Pancreas (tissue), 10 donors: ENCODE results near the gene THSD4. TPM values are rescaled to one million over a fixed set of nuclear protein-coding genes. Genes with fewer than 3 reads are reported as not detected.

Experiments
- ATAC-seq, 4 donors: fragments of 200-7000 bp; cut with Tn5 transposase; one replicate each; pipeline versions ENCODE4 v1.8.0 to v1.9.1; 2020; ENCODE audit warnings: mild to moderate bottlenecking in 4 of 4, moderate library complexity in 4 of 4
- DNase-seq, 6 donors: peaks; one replicate each; pipeline ENCODE4 v3.0.0-alpha.2; 2020
- FAIRE-seq: peaks from 2 replicates; lab custom pipeline; 2012; peaks lifted over from hg19 to GRCh38; lab: Jason Lieb, UNC
- H3K27ac ChIP-seq, 4 donors: fragments of 200-600 bp; sonication (generic); 1 replicate in 3 of 4; 2 replicates in 1 of 4; pipeline versions ENCODE4 v1.5.0 to v1.8.0; 2020
- H3K27me3 ChIP-seq, 4 donors: fragments of 200-600 bp; one replicate each; pipeline ENCODE4 v1.8.0; 2021
- H3K36me3 ChIP-seq, 3 donors: fragments of 200-600 bp; sonication (generic) in 1 of 3; one replicate each; pipeline versions ENCODE4 v1.5.0 to v1.8.0; 2020 to 2021
- H3K4me1 ChIP-seq, 3 donors: fragments of 200-600 bp; one replicate each; pipeline ENCODE4 v1.8.0; 2021
- H3K4me3 ChIP-seq, 4 donors: fragments of 200-600 bp; sonication (generic) in 2 of 4; one replicate each; pipeline versions ENCODE4 v1.5.0 to v1.8.0; 2020 to 2021
- H3K9me3 ChIP-seq, 4 donors: fragments of 200-600 bp; one replicate each; pipeline ENCODE4 v1.8.0; 2021
- WGBS, 2 donors: extraction: QIAGEN DNeasy Blood & Tissue Kit; methylation state at CpG; one replicate each; pipeline ENCODE4 v1.1.7; 2013; 5-methylcytosine and 5-hydroxymethylcytosine counted together
- intact Hi-C, 3 donors: fragments of 100-400 bp; cut with DNase I; formaldehyde crosslinking; loops; one replicate each; pipeline versions ENCODE4 v1.11.1 to v1.14.2; 2022
- polyA plus RNA-seq, 2 donors: library from polyadenylated mRNA; stranded (reverse); fragments of 200-250 nt; gene quantifications; one replicate each; pipeline ENCODE4 v1.2.3, GENCODE V29; 2013
- total RNA-seq, 6 donors: library from RNA; stranded (reverse); fragmentation: NEBNext Ultra II Directional in 4 of 6; extraction: Animal tissue kit (Norgen Biotek cat#: 25700) in 4 of 6; gene quantifications; one replicate each; pipeline versions ENCODE4 v1.2.1 to v1.2.4, GENCODE V29; 2021 to 2023
- TF ChIP-seq, protein P1 (sequence below), 4 donors: fragments of 200-600 bp; sonication (generic) in 3 of 4; IDR thresholded peaks; one replicate each; pipeline versions ENCODE4 v1.5.0 to v1.8.0; 2021; ENCODE audit warnings: antibody characterized with exemption in 4 of 4
- donor health status: healthy with polysubstance abuse.
- donor health status: DM: no; HTN: no; CAD: no; lungs with moderate emphysema.
- donor health status: DM: no; HTN: no; CAD: no.
- donor health status: control.
- donor health status: control.
- donor health status: Bipolar disorder and iron deficiency.
- donor health status: DM: yes; HTN: yes; CAD: no.
- donor health status: DM: no; HTN: no; CAD: no.
- donor health status: DM: no; HTN: no; CAD: no.
- donor health status: DM: yes; HTN: yes; CAD: no.

The THSD4 gene
- total and polyA plus RNA-seq, 8 donors: 6.0 to 17.8 (median 13.3) TPM

DNA sequence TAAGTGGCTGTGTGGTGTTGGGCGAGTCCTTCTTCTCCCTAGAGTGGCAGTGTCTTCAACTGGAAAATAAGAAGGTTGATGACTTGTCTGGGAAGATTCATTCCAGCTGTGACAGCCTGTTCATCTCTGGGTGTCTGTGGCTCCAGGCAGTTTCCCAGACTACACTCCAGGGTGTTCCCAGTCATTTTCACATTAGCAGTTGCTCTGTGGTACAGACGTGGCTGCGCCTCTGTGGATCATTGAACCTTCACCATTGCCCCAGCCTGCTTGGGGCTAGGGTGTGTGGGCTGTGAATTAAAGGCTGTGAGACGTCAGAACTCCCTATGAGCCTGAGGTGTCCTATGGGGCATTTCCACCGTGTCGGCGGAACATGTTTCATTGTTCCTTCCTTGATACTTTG lies 455.5 kb downstream of the THSD4 start:
- WGBS, 2 donors: 84 to 89% methylated on average over 7 of the region's 7 CpGs
- Histone ChIP-seq H3K9me3 (no peaks in the 10 kb centered on the region), H3K27me3 (no peaks in the 10 kb centered on the region), H3K4me3 (no peak overlapping the region), H3K36me3 (no peaks in the 10 kb centered on the region), H3K4me1 (no peaks in the 10 kb centered on the region), H3K27ac (no peak overlapping the region)
- TF ChIP-seq, protein P1, sequence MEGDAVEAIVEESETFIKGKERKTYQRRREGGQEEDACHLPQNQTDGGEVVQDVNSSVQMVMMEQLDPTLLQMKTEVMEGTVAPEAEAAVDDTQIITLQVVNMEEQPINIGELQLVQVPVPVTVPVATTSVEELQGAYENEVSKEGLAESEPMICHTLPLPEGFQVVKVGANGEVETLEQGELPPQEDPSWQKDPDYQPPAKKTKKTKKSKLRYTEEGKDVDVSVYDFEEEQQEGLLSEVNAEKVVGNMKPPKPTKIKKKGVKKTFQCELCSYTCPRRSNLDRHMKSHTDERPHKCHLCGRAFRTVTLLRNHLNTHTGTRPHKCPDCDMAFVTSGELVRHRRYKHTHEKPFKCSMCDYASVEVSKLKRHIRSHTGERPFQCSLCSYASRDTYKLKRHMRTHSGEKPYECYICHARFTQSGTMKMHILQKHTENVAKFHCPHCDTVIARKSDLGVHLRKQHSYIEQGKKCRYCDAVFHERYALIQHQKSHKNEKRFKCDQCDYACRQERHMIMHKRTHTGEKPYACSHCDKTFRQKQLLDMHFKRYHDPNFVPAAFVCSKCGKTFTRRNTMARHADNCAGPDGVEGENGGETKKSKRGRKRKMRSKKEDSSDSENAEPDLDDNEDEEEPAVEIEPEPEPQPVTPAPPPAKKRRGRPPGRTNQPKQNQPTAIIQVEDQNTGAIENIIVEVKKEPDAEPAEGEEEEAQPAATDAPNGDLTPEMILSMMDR (IDR thresholded peaks at IDR 0.05): no peak
- FAIRE-seq (no peak), ATAC-seq (no peak), DNase-seq (no peak)
- intact Hi-C loops: no loop called here

DNA sequence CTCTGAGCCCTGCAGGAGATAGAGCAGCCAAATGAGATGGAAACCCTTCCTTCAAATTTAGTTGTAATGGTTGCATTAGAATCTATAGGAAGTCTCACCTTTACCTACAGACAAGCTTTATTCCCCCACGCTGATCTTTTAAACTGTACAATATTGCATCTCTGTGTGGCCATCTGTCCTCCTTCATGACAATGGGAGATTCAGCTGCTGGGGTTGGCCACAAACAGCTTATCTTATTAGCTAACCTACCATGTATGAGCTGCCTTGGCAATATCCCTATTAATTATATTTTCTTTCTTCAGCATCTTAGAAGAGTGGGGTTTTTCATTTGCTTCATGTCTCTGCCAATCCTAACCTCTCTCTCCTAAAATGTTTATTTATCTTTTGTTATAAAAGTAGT lies 456.4 kb downstream of the THSD4 start:
- DNase-seq (no peak), FAIRE-seq (no peak), ATAC-seq (no peak)
- TF ChIP-seq, protein P1 (IDR thresholded peaks at IDR 0.05): no peak
- Histone ChIP-seq H3K27me3 (no peaks in the 10 kb centered on the region), H3K4me3 (no peak overlapping the region), H3K36me3 (no peaks in the 10 kb centered on the region), H3K4me1 (no peaks in the 10 kb centered on the region), H3K27ac (no peak overlapping the region), H3K9me3 (no peaks in the 10 kb centered on the region)
- intact Hi-C loops: no loop called here
- 82 to 96% methylated on average over 1 of the region's 1 CpG for WGBS, 2 donors

DNA sequence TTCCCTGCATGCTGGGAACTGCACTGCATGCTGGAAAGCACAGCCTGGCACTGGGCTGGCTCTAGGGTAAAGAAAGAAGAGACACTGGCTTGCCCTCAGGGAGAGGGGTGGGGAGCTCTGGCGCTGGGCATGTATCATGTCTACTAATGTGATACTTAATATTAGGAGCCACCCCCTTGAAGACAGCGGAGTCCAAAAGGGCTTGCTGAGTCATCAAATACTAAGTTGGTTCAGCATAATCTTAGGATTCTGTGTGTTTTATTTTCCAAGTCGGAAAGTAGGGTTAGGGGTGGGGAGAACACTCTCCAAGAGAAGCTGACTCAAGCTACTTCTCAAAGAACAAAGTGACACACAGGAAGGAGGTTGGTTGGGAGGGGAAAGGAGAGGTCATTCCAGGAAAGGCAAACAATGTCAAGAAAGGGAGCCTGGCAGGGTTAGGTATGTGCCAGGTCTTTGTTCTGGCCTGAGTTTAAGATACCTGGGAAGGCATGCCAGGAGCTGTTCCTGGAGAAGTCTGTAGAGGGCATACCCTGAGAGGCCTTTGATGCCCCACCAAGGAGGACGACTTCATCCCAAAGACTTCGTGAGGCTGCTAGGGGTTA lies 457.3 kb downstream of the THSD4 start:
- Histone ChIP-seq H3K36me3 (no peaks in the 10 kb centered on the region), H3K4me3 (no peak overlapping the region), H3K27me3 (no peaks in the 10 kb centered on the region), H3K27ac (no peak overlapping the region), H3K4me1 (no peaks in the 10 kb centered on the region), H3K9me3 (no peaks in the 10 kb centered on the region)
- FAIRE-seq (no peak), ATAC-seq (peak; percentile 37 to 79 (median 70)), DNase-seq (peak in 2 of 6 donors; percentile 7 to 13)
- 53 to 54% methylated on average over 5 of the region's 5 CpGs for WGBS, 2 donors
- TF ChIP-seq, protein P1 (IDR thresholded peaks at IDR 0.05): no peak
- intact Hi-C loops: no loop called here

DNA sequence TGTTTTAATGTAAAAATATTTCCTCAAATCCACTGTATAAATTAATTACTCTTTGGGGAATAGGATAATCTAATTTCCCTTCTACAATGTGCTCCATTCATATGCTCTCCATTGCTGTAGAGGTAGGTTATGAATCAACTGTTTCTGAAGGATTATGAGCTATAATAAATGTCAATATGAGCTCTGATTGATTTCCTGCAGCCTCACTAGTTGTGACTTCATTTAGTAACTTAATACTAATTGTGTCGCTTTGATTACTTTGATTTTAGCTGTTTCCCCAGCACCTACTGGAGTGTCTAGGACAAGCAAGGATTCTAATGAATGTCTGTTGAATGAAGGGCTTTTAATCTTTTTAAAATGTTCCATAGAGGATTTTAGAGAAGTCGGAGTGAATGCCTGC lies 458.3 kb downstream of the THSD4 start:
- Histone ChIP-seq H3K27me3 (no peaks in the 10 kb centered on the region), H3K9me3 (no peaks in the 10 kb centered on the region), H3K4me3 (no peak overlapping the region), H3K4me1 (no peaks in the 10 kb centered on the region), H3K27ac (no peak overlapping the region), H3K36me3 (no peaks in the 10 kb centered on the region)
- ATAC-seq (no peak), FAIRE-seq (no peak), DNase-seq (no peak)
- intact Hi-C loops: no loop called here
- TF ChIP-seq, protein P1 (IDR thresholded peaks at IDR 0.05): no peak
- 77 to 84% methylated on average over 2 of the region's 2 CpGs for WGBS, 2 donors

DNA sequence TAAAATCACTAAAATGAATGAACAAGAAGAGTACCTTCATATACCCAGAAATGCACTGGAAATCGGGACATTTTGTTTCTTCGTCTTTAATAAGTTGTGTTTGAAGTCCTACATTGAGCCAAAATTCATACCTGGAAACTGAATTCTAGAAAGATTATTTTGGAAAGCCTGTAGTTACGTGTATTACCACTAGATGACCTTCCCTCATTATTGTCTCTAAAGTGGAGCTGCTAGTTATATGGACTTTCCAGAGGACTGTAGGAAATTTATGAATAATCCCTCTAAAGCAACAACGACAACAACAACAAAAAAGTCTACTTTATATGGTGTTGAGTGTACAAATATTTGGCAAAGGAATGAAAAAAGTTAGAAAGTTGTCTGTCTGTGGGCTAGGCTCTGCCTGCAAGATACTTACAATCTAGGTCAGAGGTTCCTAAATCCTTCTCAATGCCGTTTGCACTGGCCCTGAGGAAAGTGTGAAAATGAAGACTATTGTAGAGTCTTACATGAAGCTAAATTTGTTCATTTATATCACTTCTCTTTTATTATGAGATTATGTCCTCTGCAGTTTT lies 460.3 kb downstream of the THSD4 start:
- Histone ChIP-seq H3K9me3 (no peaks in the 10 kb centered on the region), H3K36me3 (no peaks in the 10 kb centered on the region), H3K4me1 (no peaks in the 10 kb centered on the region), H3K27me3 (no peaks in the 10 kb centered on the region), H3K4me3 (no peak overlapping the region), H3K27ac (no peak overlapping the region)
- TF ChIP-seq, protein P1 (IDR thresholded peaks at IDR 0.05): peak in 1 of 4 donors; percentile 17
- no peak for ATAC-seq
- intact Hi-C loops: no loop called here
- no peak for DNase-seq
- WGBS, 2 donors: 50 to 63% methylated on average over 5 of the region's 5 CpGs
- FAIRE-seq: no peak
